Left hindlimb (tissue), 1 donor: ENCODE data around the gene TAC1.
"Not testable (repeated sequence)": the region's sequence is repeated elsewhere in the genome, so short reads cannot be mapped to it uniquely, and the experiment has no call there.

ENCODE experiments used
- DNase-seq: peaks from one replicate; pipeline ENCODE4 v3.0.0-alpha.2; 2018

Gene TAC1

GRCh38 chr7:97731736-97732564, at the start of gene TAC1:
Gene TAC1, plus strand, starts transcription at chr7:97732086. Its CDS starts 527 bp downstream, at chr7:97732613.
- peak; percentile 35 for DNase-seq

- DNase-seq = no peak
These were observed 45.9 kb upstream of the TAC1 start for GRCh38 chr7:97685952-97686351.

- no peak for DNase-seq
These were observed 38.3 kb upstream of the TAC1 start for GRCh38 chr7:97693586-97693985.

GRCh38 chr7:97694355-97694754, 37.5 kb upstream of the TAC1 start:
- no peak for DNase-seq

GRCh38 chr7:97697396-97697795, 34.5 kb upstream of the TAC1 start:
- DNase-seq = no peak

GRCh38 chr7:97722386-97722785, 9.5 kb upstream of the TAC1 start:
- no peak for DNase-seq

- DNase-seq = peak; percentile 28
These were observed 834 bp downstream of the TAC1 start for GRCh38 chr7:97732565-97733275.

- DNase-seq = peak; percentile 42
These were observed 1.6 kb downstream of the TAC1 start for GRCh38 chr7:97733276-97734161.

- DNase-seq = no peak
These were observed 2.4 kb downstream of the TAC1 start for GRCh38 chr7:97734255-97734654.

- DNase-seq = no peak
These were observed 3.2 kb downstream of the TAC1 start for GRCh38 chr7:97735075-97735474.

- no peak for DNase-seq
These were observed 16.6 kb downstream of the TAC1 start for GRCh38 chr7:97748482-97748881.

GRCh38 chr7:97751566-97751965, 19.7 kb downstream of the TAC1 start:
- no peak for DNase-seq

- DNase-seq = no peak
These were observed 20.3 kb downstream of the TAC1 start for GRCh38 chr7:97752215-97752614.

GRCh38 chr7:97757824-97758223, 25.9 kb downstream of the TAC1 start:
- no peak for DNase-seq

GRCh38 chr7:97770850-97771249, 39.0 kb downstream of the TAC1 start:
- DNase-seq = no peak

GRCh38 chr7:97771576-97771975, 39.7 kb downstream of the TAC1 start:
- no peak for DNase-seq

GRCh38 chr7:97772045-97772901, 40.4 kb downstream of the TAC1 start:
- no peak for DNase-seq

GRCh38 chr7:97786398-97786797, 54.5 kb downstream of the TAC1 start:
- DNase-seq = not testable (repeated sequence)
